HepG2 (cell line): ENCODE results near the gene CFAP97D1. TPM values are rescaled to one million over a fixed set of nuclear protein-coding genes. Genes with fewer than 3 reads are reported as not detected.

Source experiments
- ATAC-seq: fragments of 200-7000 bp; cut with Tn5 transposase; 3 replicates; pipeline ENCODE4 v1.9.1; 2020; ENCODE audit warnings: mild to moderate bottlenecking, moderate library complexity
- BruUV-seq: library from RNA; stranded (reverse); fragments of 400-500 nt; replicated peaks from 2 replicates; lab custom pipeline; 2021; lab: Mats Ljungman, UMichigan
- CTCF ChIA-PET: fragments of 300-600 bp; formaldehyde crosslinking; extraction: SDS; loops from one replicate; lab custom pipeline; 2021; ENCODE audit warnings: low total read pairs, inconsistent platforms, low intra/inter-chr PET ratio; lab: Yijun Ruan, JAX
- POLR2A ChIA-PET: fragments of 350-600 bp; sonication (Branson Sonifier 250); formaldehyde crosslinking; loops from one replicate; lab custom pipeline; 2020; ENCODE audit warnings: antibody characterized with exemption, inconsistent platforms; lab: Yijun Ruan, JAX
- DNase-seq: peaks from one replicate; pipeline ENCODE4 v3.0.0-alpha.2; 2015; ENCODE audit warnings: low spot score
- FAIRE-seq: peaks from 3 replicates; lab custom pipeline; 2011; peaks lifted over from hg19 to GRCh38; lab: Jason Lieb, UNC
- H2AFZ ChIP-seq: one replicate; pipeline ENCODE4 v1.6.1; 2011; ENCODE audit warnings: low read length, inconsistent platforms
- H3K27ac ChIP-seq: fragments of 300-600 bp; 3 replicates; pipeline ENCODE4 v1.8.0; 2011; ENCODE audit warnings: mixed run types, mild to moderate bottlenecking, mixed read lengths, low read length, inconsistent platforms; ENCODE audit not compliant: insufficient read depth; ENCODE audit errors: extremely low read length
- H3K27me3 ChIP-seq, 2 experiments: fragments of 200-600 bp in 1 of 2; 2 replicates in 1 of 2; 3 replicates in 1 of 2; pipeline versions ENCODE4 v1.6.0 to v1.8.0; 2011; ENCODE audit warnings: low read length in 2 of 2, mild to moderate bottlenecking in 2 of 2, moderate library complexity in 2 of 2, inconsistent platforms in 1 of 2; ENCODE audit not compliant: insufficient read depth in 2 of 2, control insufficient read depth in 1 of 2
- H3K36me3 ChIP-seq, 2 experiments: fragments of 200-600 bp in 1 of 2; replicated peaks in 1 of 2; 2 replicates in 1 of 2; 3 replicates in 1 of 2; pipeline versions ENCODE4 v1.5.1 to v1.8.0; 2011; ENCODE audit warnings: low read length in 2 of 2, inconsistent platforms in 1 of 2; ENCODE audit not compliant: insufficient read depth in 2 of 2, control insufficient read depth in 1 of 2
- H3K4me1 ChIP-seq: 2 replicates; pipeline ENCODE4 v1.5.1; 2012; ENCODE audit warnings: low read length, inconsistent platforms; ENCODE audit not compliant: insufficient read depth
- H3K4me2 ChIP-seq: 2 replicates; pipeline ENCODE4 v1.6.0; 2011; ENCODE audit warnings: low read depth, low read length, inconsistent platforms
- H3K4me3 ChIP-seq, 3 experiments: fragments of 200-600 bp in 1 of 3; sonication (generic), shearing (Covaris generic) in 1 of 3; replicated peaks in 1 of 3; 2 replicates each; pipeline ENCODE4 v1.5.1; 2011 to 2016; ENCODE audit warnings: low read length in 3 of 3, inconsistent platforms in 2 of 3, low read depth in 2 of 3, mild to moderate bottlenecking in 2 of 3, control low read depth in 1 of 3, mixed read lengths in 1 of 3; ENCODE audit not compliant: insufficient read depth in 1 of 3
- H3K79me2 ChIP-seq: one replicate; pipeline ENCODE4 v1.6.1; 2011; ENCODE audit warnings: low read length, inconsistent platforms; ENCODE audit not compliant: insufficient read depth
- H3K9ac ChIP-seq: 2 replicates; pipeline ENCODE4 v1.6.0; 2011; ENCODE audit warnings: mild to moderate bottlenecking, low read depth, low read length, inconsistent platforms; ENCODE audit not compliant: insufficient read depth
- H3K9me3 ChIP-seq: 2 replicates; pipeline ENCODE4 v1.5.1; 2012; ENCODE audit warnings: mild to moderate bottlenecking, low read length
- H4K20me1 ChIP-seq: 2 replicates; pipeline ENCODE4 v1.6.0; 2011; ENCODE audit warnings: inconsistent platforms, mild to moderate bottlenecking, low read length, moderate library complexity; ENCODE audit not compliant: insufficient read depth
- AGO2 ChIP-seq: fragments of 200-400 bp; formaldehyde crosslinking; optimal IDR thresholded peaks from 2 replicates; pipeline ENCODE3; 2017; ENCODE audit warnings: mild to moderate bottlenecking, low read depth, low read length, moderate library complexity
- HMGXB4 ChIP-seq, 2 experiments: sonication (generic) in 1 of 2; formaldehyde crosslinking in 1 of 2; IDR thresholded peaks; 2 replicates each; pipeline versions ENCODE4 v1.4.0 to v1.6.1; 2018 to 2020; ENCODE audit warnings: missing genetic modification reagents in 2 of 2, borderline replicate concordance in 1 of 2, low read depth in 1 of 2, mild to moderate bottlenecking in 1 of 2, missing biosample characterization in 1 of 2
- ZFP91 ChIP-seq: sonication (generic); formaldehyde crosslinking; IDR thresholded peaks from 2 replicates; pipeline ENCODE4 v1.9.0; 2022; ENCODE audit warnings: missing genetic modification reagents, mild to moderate bottlenecking, borderline replicate concordance
- ZNF780A ChIP-seq: sonication (generic); formaldehyde crosslinking; IDR thresholded peaks from 2 replicates; pipeline ENCODE4 v1.8.0; 2022; ENCODE audit warnings: mild to moderate bottlenecking, missing genetic modification reagents, moderate library complexity
- WGBS: methylation state at CpG from one replicate; pipeline ENCODE4 v1.1.6; 2017; ENCODE audit warnings: low lambda C conversion rate; 5-methylcytosine and 5-hydroxymethylcytosine counted together
- in situ Hi-C: cut with HindIII; loops from 2 replicates; pipeline ENCODE4 v1.10.0; 2017; ENCODE audit warnings: low pct_unique_long_range_greater_than_20kb; ENCODE audit not compliant: extremely low pct_ligation_motif_present
- intact Hi-C: fragments of 100-400 bp; cut with micrococcal nuclease; formaldehyde crosslinking; loops from one replicate; pipeline ENCODE4 v1.10.0; 2022; ENCODE audit not compliant: unreplicated experiment
- polyA plus RNA-seq, 8 experiments: library from polyadenylated mRNA; depleted of rRNA in 3 of 8; stranded (reverse) in 7 of 8; unstranded in 1 of 8; fragments of >200 nt; fragmentation: Illumina TruSeq in 4 of 8; extraction: Trizol in 4 of 8; gene quantifications; 2 replicates each; pipeline versions ENCODE4 v1.2.1 to v1.2.3, GENCODE V29; 2011 to 2016; ENCODE audit warnings: low read depth in 4 of 8, missing spikeins in 1 of 8, mixed read lengths in 1 of 8; ENCODE audit not compliant: insufficient read depth in 1 of 8
- total RNA-seq, 5 experiments: library from RNA; depleted of rRNA; stranded (reverse); fragments of >200 nt; fragmentation: Illumina TruSeq; extraction: Trizol; gene quantifications; 2 replicates each; pipeline ENCODE4 v1.2.3, GENCODE V29; 2016; ENCODE audit warnings: low read depth in 1 of 5

CFAP97D1 gene
- total and polyA plus RNA-seq, 2 of the 13 experiments (the other 11 are each of a cell fraction or from before 2014, with no cell fraction given) = 0.02 TPM; not detected in 1

- Histone ChIP-seq H3K36me3 (peaks cover 12 to 23% of the 10 kb centered on the region in 2 experiments), H3K9me3 (no peaks in the 10 kb centered on the region), H3K4me1 (peaks cover 13% of the 10 kb centered on the region), H3K4me2 (no peak overlapping the region), H3K27me3 (no peaks in the 10 kb centered on the region)
- BruUV-seq = no TSS peak
- no peak for ATAC-seq
- TF ChIP-seq ZFP91 (CRISPR knock-in tag) (0 out of 2 replicates have a peak, but pooled peaks have one; percentile 30), AGO2 (peak; percentile 37), ZNF780A (CRISPR knock-in tag) (no peak), HMGXB4 (CRISPR knock-in tag; IDR thresholded peaks at IDR 0.05; ENCODE audit: borderline replicate concordance in 1 of 2, low read depth in 1 of 2) (no peak)
- TF ChIP-seq, all 625 proteins: peak for 2
- no peak overlapping the region for H3K27ac ChIP-seq
- POLR2A ChIA-PET = no interaction called here
- FAIRE-seq (no peak), DNase-seq (no peak)
- WGBS = 87% methylated on average over 6 of the region's 6 CpGs
- no peaks in the 10 kb centered on the region for H3K79me2 ChIP-seq
- H4K20me1 ChIP-seq = no peaks in the 10 kb centered on the region
- CTCF ChIA-PET = interaction anchor here (0.6 to 3.8 kb wide), 4 partner anchors 13 to 247 kb away, joined by 3 to 16 read pairs (median 10); partner anchors contain the start of genes CD300LG and CFAP97D1
- in situ Hi-C loops (loop anchor here (10.0 kb wide), 1 partner anchor 252 kb away; no protein-coding TSS in a partner anchor), intact Hi-C loops (loop anchor here (10.0 kb wide), 1 partner anchor 242 kb away; no protein-coding TSS in a partner anchor)
- H3K4me3 ChIP-seq = no peak overlapping the region
- no peak overlapping the region for H2AFZ ChIP-seq
- no peak overlapping the region for H3K9ac ChIP-seq
Measured at GRCh38 chr17:43767053-43767712, 13.1 kb upstream of the CFAP97D1 start.
